Liver (tissue), 9 donors: Measurements from ENCODE around the gene TEDC2. TPM values are rescaled to one million over a fixed set of nuclear protein-coding genes. Genes with fewer than 3 reads are reported as not detected.

Experiments used
- DNase-seq: peaks from one replicate; pipeline ENCODE4 v3.0.0-alpha.2; 2017; ENCODE audit warnings: low spot score
- H3K27ac ChIP-seq, 2 donors: one replicate each; pipeline ENCODE4 v1.7.0; 2013; ENCODE audit warnings: inconsistent platforms in 2 of 2, low read length in 2 of 2, control low read depth in 1 of 2, low read depth in 1 of 2, mild to moderate bottlenecking in 1 of 2
- H3K27me3 ChIP-seq, 4 donors: one replicate each; pipeline versions ENCODE4 v1.6.1 to v1.7.0; 2013; ENCODE audit warnings: low read length in 3 of 4, inconsistent platforms in 1 of 4, mild to moderate bottlenecking in 1 of 4, moderate library complexity in 1 of 4; ENCODE audit not compliant: control insufficient read depth in 4 of 4, insufficient read depth in 4 of 4
- H3K36me3 ChIP-seq, 4 donors: one replicate each; pipeline versions ENCODE4 v1.6.1 to v1.7.0; 2013; ENCODE audit warnings: low read length in 3 of 4, mild to moderate bottlenecking in 3 of 4, low read depth in 1 of 4, moderate library complexity in 1 of 4; ENCODE audit not compliant: control insufficient read depth in 4 of 4, insufficient read depth in 3 of 4
- H3K4me1 ChIP-seq, 4 donors: one replicate each; pipeline versions ENCODE4 v1.6.1 to v1.7.0; 2013; ENCODE audit warnings: low read length in 3 of 4, mild to moderate bottlenecking in 3 of 4, moderate library complexity in 1 of 4; ENCODE audit not compliant: control insufficient read depth in 4 of 4, insufficient read depth in 4 of 4
- H3K4me3 ChIP-seq, 3 donors: one replicate each; pipeline versions ENCODE4 v1.6.1 to v1.7.0; 2013; ENCODE audit warnings: low read length in 3 of 3, control low read depth in 1 of 3, low read depth in 1 of 3, mild to moderate bottlenecking in 1 of 3
- H3K9ac ChIP-seq, 2 donors: one replicate each; pipeline ENCODE4 v1.7.0; 2013; ENCODE audit warnings: low read length in 2 of 2, mild to moderate bottlenecking in 2 of 2, moderate library complexity in 2 of 2, control low read depth in 1 of 2, low read depth in 1 of 2
- H3K9me3 ChIP-seq, 4 donors: one replicate each; pipeline versions ENCODE4 v1.6.1 to v1.7.0; 2013; ENCODE audit warnings: low read length in 3 of 4; ENCODE audit not compliant: control insufficient read depth in 4 of 4
- ATF3 ChIP-seq: IDR thresholded peaks from 2 replicates; pipeline ENCODE4 v1.6.1; 2016; ENCODE audit warnings: antibody characterized with exemption
- CTCF ChIP-seq: fragments of 150-350 bp; IDR thresholded peaks from 2 replicates; pipeline ENCODE4 v1.5.1; 2017; ENCODE audit warnings: improper control_type of control experiment, low read depth, low read length; ENCODE audit not compliant: missing input control
- EGR1 ChIP-seq, 2 donors: IDR thresholded peaks; 2 replicates each; pipeline ENCODE4 v1.6.1; 2016 to 2018; ENCODE audit warnings: antibody characterized with exemption in 2 of 2, low read depth in 2 of 2
- FOXA1 ChIP-seq: IDR thresholded peaks from 2 replicates; pipeline ENCODE4 v1.6.1; 2016; ENCODE audit warnings: antibody characterized with exemption
- FOXA2 ChIP-seq: IDR thresholded peaks from 2 replicates; pipeline ENCODE4 v1.6.1; 2016; ENCODE audit warnings: antibody characterized with exemption
- GABPA ChIP-seq, 2 donors: IDR thresholded peaks in 1 of 2; conservative IDR thresholded peaks in 1 of 2; 2 replicates each; pipeline ENCODE4 v1.6.1; 2016; ENCODE audit warnings: antibody characterized with exemption in 2 of 2, mild to moderate bottlenecking in 1 of 2, moderate library complexity in 1 of 2
- HNF4G ChIP-seq: IDR thresholded peaks from 2 replicates; pipeline ENCODE4 v1.6.1; 2016; ENCODE audit warnings: antibody characterized with exemption
- NR2F2 ChIP-seq: IDR thresholded peaks from 2 replicates; pipeline ENCODE4 v1.6.1; 2016; ENCODE audit warnings: antibody characterized with exemption
- RAD21 ChIP-seq, 2 donors: IDR thresholded peaks; 2 replicates each; pipeline ENCODE4 v1.6.1; 2016; ENCODE audit warnings: antibody characterized with exemption in 2 of 2, mild to moderate bottlenecking in 2 of 2
- REST ChIP-seq: IDR thresholded peaks from 2 replicates; pipeline ENCODE4 v1.6.1; 2016; ENCODE audit warnings: antibody characterized with exemption, mild to moderate bottlenecking
- RXRA ChIP-seq, 2 donors: IDR thresholded peaks; 2 replicates each; pipeline ENCODE4 v1.6.1; 2017 to 2018; ENCODE audit warnings: antibody characterized with exemption in 2 of 2, mild to moderate bottlenecking in 1 of 2
- SP1 ChIP-seq: IDR thresholded peaks from 2 replicates; pipeline ENCODE4 v1.6.1; 2018; ENCODE audit warnings: antibody characterized with exemption, mild to moderate bottlenecking
- YY1 ChIP-seq: IDR thresholded peaks from 2 replicates; pipeline ENCODE4 v1.6.1; 2016; ENCODE audit warnings: antibody characterized with exemption, mild to moderate bottlenecking
- WGBS: extraction: QIAGEN DNeasy Blood & Tissue Kit; methylation state at CpG from one replicate; pipeline ENCODE4 v1.1.7; 2013; 5-methylcytosine and 5-hydroxymethylcytosine counted together
- polyA plus RNA-seq, 2 donors: library from polyadenylated mRNA; stranded (reverse) in 1 of 2; unstranded in 1 of 2; fragments of 200-250 nt in 1 of 2; fragments of >200 nt in 1 of 2; fragmentation: Nextera tagmentation in 1 of 2; extraction: Ambion mirVana in 1 of 2; gene quantifications; one replicate each; pipeline versions ENCODE4 v1.2.1 to v1.2.3, GENCODE V29; 2013 to 2015
- total RNA-seq, 2 donors: library from RNA; depleted of rRNA; stranded (reverse); fragments of >200 nt; gene quantifications; one replicate each; pipeline ENCODE4 v1.2.3, GENCODE V29; 2014
- donor health status: healthy.
- donor health status: healthy.
- donor health status: healthy.
- donor health status: healthy.
- donor health status: healthy.

TEDC2 gene
- total and polyA plus RNA-seq, 4 donors, result 0.71 to 6.7 (median 1.1) TPM

- Histone ChIP-seq H3K4me3 (no peak overlapping the region), H3K27me3 (no peaks in the 10 kb centered on the region), H3K9me3 (no peaks in the 10 kb centered on the region), H3K36me3 (peaks cover 0 to 9% (median under 1%) of the 10 kb centered on the region in 4 donors), H3K27ac (no peak overlapping the region), H3K4me1 (peaks cover 18 to 55% (median 37%) of the 10 kb centered on the region in 4 donors), H3K9ac (no peak overlapping the region)
- DNase-seq, result no peak
- TF ChIP-seq NR2F2, result no peak
- TF ChIP-seq GABPA (IDR thresholded peaks at IDR 0.05 in 1 of 2, conservative IDR thresholded peaks at IDR 0.05 in 1 of 2), result no peak
- no peak for TF ChIP-seq HNF4G
- TF ChIP-seq EGR1 (IDR thresholded peaks at IDR 0.05; ENCODE audit: low read depth in 2 of 2), result no peak
- TF ChIP-seq RAD21 (IDR thresholded peaks at IDR 0.05), result no peak
- TF ChIP-seq FOXA1, result no peak
- no peak for TF ChIP-seq RXRA (IDR thresholded peaks at IDR 0.05)
- no peak for TF ChIP-seq FOXA2
- no peak for TF ChIP-seq REST
- WGBS, result 92% methylated on average over 6 of the region's 6 CpGs
Measured at GRCh38 chr16:2499454-2499853, 39.5 kb downstream of the TEDC2 start.

GRCh38 chr16:2499890-2500429 is 40.1 kb downstream of the TEDC2 start:
- Histone ChIP-seq H3K36me3 (peaks cover 0 to 9% (median under 1%) of the 10 kb centered on the region in 4 donors), H3K9me3 (no peaks in the 10 kb centered on the region), H3K27me3 (no peaks in the 10 kb centered on the region), H3K4me3 (no peak overlapping the region), H3K27ac (no peak overlapping the region), H3K9ac (no peak overlapping the region), H3K4me1 (peaks cover 18 to 55% (median 37%) of the 10 kb centered on the region in 4 donors)
- WGBS, result 94% methylated on average over 29 of the region's 29 CpGs
- TF ChIP-seq ATF3, result no peak
- TF ChIP-seq FOXA2, result no peak
- TF ChIP-seq CTCF, result no peak
- DNase-seq, result no peak

- H3K9me3 ChIP-seq, result no peaks in the 10 kb centered on the region
- H3K4me1 ChIP-seq, result peaks cover 18 to 55% (median 37%) of the 10 kb centered on the region in 4 donors
- peaks cover 0 to 9% (median under 1%) of the 10 kb centered on the region in 4 donors for H3K36me3 ChIP-seq
- H3K4me3 ChIP-seq, result no peak overlapping the region
- TF ChIP-seq EGR1 (IDR thresholded peaks at IDR 0.05; ENCODE audit: low read depth in 2 of 2), result no peak
- no peak for TF ChIP-seq SP1
- TF ChIP-seq YY1, result no peak
- no peak for TF ChIP-seq GABPA (IDR thresholded peaks at IDR 0.05 in 1 of 2, conservative IDR thresholded peaks at IDR 0.05 in 1 of 2)
- H3K27ac ChIP-seq, result no peak overlapping the region
- no peak overlapping the region for H3K9ac ChIP-seq
- WGBS, result 81% methylated on average over 20 of the region's 20 CpGs
- no peak for DNase-seq
- no peaks in the 10 kb centered on the region for H3K27me3 ChIP-seq
Measured at GRCh38 chr16:2500430-2500917, 40.6 kb downstream of the TEDC2 start.
